ENCODE measurements around the gene UBE2L3.

DNA sequence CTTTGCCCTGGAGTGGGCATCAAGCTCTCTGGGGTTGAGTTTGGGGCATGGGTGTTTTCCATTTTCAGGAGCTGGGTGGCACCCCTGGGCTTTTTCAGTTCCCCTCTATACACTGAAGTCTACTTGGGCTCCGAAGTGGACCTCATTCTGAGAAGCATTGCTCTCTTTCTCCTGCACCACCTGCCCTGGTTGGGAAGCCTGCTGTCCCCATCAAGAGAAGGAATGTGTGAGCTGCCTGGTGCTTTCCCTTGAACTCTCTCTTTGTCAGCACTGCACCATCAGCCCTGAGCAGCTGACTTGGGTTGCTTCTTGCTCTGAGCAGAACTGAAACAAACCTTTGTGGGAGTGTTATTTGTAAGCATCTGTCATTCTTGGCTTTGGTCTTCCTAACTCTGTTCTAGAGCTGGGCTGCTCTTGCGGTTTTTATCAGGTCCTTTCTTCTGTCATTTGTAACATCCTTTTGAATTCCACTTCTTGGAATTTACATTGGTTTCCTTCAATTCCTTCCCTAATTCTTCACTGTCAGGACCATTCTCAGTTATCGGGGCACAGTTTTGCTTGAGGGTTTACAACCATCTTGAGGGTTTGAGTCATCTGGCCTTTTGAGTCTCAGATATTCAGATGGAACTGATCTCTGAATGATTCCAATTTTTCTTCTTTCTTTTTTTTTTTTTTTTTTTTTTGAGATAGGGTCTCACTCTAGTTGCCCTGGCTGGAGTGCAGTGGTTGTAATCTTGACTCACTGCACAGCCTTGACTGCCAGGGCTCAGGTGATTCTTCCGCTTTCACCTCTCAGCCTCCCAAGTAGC lies 20.5 kb downstream of the UBE2L3 start:
- TF ChIP-seq, protein P1, sequence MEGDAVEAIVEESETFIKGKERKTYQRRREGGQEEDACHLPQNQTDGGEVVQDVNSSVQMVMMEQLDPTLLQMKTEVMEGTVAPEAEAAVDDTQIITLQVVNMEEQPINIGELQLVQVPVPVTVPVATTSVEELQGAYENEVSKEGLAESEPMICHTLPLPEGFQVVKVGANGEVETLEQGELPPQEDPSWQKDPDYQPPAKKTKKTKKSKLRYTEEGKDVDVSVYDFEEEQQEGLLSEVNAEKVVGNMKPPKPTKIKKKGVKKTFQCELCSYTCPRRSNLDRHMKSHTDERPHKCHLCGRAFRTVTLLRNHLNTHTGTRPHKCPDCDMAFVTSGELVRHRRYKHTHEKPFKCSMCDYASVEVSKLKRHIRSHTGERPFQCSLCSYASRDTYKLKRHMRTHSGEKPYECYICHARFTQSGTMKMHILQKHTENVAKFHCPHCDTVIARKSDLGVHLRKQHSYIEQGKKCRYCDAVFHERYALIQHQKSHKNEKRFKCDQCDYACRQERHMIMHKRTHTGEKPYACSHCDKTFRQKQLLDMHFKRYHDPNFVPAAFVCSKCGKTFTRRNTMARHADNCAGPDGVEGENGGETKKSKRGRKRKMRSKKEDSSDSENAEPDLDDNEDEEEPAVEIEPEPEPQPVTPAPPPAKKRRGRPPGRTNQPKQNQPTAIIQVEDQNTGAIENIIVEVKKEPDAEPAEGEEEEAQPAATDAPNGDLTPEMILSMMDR (IDR thresholded peaks at IDR 0.05), result no peak
- TF ChIP-seq POLR2A (IDR thresholded peaks at IDR 0.05), result no peak

Measured in sigmoid colon (tissue), 3 donors.